MM.1S (cell line): Measurements from ENCODE around the gene SLC38A8.

Experiments used
- EZH2 ChIP-seq: fragments of 300-600 bp; sonication (generic); optimal IDR thresholded peaks from 2 replicates; pipeline ENCODE3; 2017; ENCODE audit warnings: low read depth, mild to moderate bottlenecking, antibody characterized with exemption, low read length, mixed read lengths
- TF ChIP-seq, protein P1 (sequence below): fragments of 300-600 bp; sonication (generic); IDR thresholded peaks from 2 replicates; pipeline ENCODE4 v1.5.1; 2016; ENCODE audit warnings: antibody characterized with exemption, low read length, mixed read lengths

DNA sequence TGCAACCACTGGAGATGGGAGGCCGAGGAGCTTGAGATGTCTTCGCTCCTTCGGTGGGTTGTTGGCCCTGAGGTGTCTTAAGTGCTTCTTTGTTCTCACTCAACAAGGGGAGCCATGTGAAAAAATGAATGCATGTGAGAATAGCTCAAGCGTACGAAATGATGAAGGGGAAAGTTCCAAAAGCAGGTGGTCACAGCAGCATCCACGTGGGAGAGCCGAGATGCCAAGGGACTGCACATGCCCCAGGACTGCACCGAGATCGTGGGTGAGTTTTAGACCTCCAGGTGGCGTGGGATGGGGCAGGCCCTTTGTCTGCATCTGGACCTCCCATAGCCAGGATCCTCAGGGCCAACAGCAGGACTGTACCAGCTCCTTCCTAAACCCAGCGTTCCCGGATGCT is 8.1 kb downstream of the SLC38A8 start:
- TF ChIP-seq, protein P1, sequence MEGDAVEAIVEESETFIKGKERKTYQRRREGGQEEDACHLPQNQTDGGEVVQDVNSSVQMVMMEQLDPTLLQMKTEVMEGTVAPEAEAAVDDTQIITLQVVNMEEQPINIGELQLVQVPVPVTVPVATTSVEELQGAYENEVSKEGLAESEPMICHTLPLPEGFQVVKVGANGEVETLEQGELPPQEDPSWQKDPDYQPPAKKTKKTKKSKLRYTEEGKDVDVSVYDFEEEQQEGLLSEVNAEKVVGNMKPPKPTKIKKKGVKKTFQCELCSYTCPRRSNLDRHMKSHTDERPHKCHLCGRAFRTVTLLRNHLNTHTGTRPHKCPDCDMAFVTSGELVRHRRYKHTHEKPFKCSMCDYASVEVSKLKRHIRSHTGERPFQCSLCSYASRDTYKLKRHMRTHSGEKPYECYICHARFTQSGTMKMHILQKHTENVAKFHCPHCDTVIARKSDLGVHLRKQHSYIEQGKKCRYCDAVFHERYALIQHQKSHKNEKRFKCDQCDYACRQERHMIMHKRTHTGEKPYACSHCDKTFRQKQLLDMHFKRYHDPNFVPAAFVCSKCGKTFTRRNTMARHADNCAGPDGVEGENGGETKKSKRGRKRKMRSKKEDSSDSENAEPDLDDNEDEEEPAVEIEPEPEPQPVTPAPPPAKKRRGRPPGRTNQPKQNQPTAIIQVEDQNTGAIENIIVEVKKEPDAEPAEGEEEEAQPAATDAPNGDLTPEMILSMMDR: no peak
- TF ChIP-seq EZH2: no peak
